PC-9 (cell line): ENCODE results near the gene SBSN. TPM values are rescaled to one million over a fixed set of nuclear protein-coding genes. Genes with fewer than 3 reads are reported as not detected.

Source experiments
- BruUV-seq: library from RNA; stranded (reverse); fragments of 400-500 nt; replicated peaks from 2 replicates; lab custom pipeline; 2021; lab: Mats Ljungman, UMichigan
- CTCF ChIA-PET: fragments of 300-600 bp; sonication (Branson Sonifier 250); formaldehyde crosslinking; loops from one replicate; lab custom pipeline; 2022; ENCODE audit warnings: antibody characterized with exemption; lab: Charles Lee
- POLR2A ChIA-PET: fragments of 300-600 bp; sonication (Branson Sonifier 250); formaldehyde crosslinking; loops from one replicate; lab custom pipeline; 2022; ENCODE audit warnings: antibody characterized with exemption; ENCODE audit not compliant: unreplicated experiment; lab: Charles Lee
- DNase-seq, 2 experiments: peaks; one replicate each; pipeline versions ENCODE4 v3.0.0 to v3.0.0-alpha.2; 2015 to 2022; ENCODE audit warnings: mixed read lengths in 1 of 2
- H2AFZ ChIP-seq: fragments of 200-600 bp; sonication (generic); 2 replicates; pipeline ENCODE4 v1.8.1; 2017; ENCODE audit warnings: antibody characterized with exemption
- H3F3A ChIP-seq: fragments of 200-600 bp; sonication (generic); 2 replicates; pipeline ENCODE4 v1.8.1; 2017; ENCODE audit warnings: antibody characterized with exemption, mild to moderate bottlenecking, low read depth; ENCODE audit not compliant: insufficient read depth
- H3K27ac ChIP-seq: fragments of 200-600 bp; sonication (generic); 2 replicates; pipeline ENCODE4 v1.6.1; 2016; ENCODE audit warnings: mixed run types
- H3K27me3 ChIP-seq: fragments of 200-600 bp; sonication (generic); 2 replicates; pipeline ENCODE4 v1.6.1; 2016; ENCODE audit warnings: low read depth, mixed run types; ENCODE audit not compliant: insufficient read depth
- H3K36me3 ChIP-seq: fragments of 200-600 bp; sonication (generic); 2 replicates; pipeline ENCODE4 v1.6.1; 2016; ENCODE audit warnings: low read depth, mixed run types
- H3K4me1 ChIP-seq: fragments of 200-600 bp; sonication (generic); replicated peaks from 2 replicates; pipeline ENCODE4 v1.6.1; 2016; ENCODE audit warnings: mixed run types; ENCODE audit not compliant: insufficient read depth
- H3K4me2 ChIP-seq: fragments of 200-600 bp; sonication (generic); 2 replicates; pipeline ENCODE4 v1.6.1; 2017; ENCODE audit warnings: mixed run types
- H3K4me3 ChIP-seq: fragments of 200-600 bp; sonication (generic); 2 replicates; pipeline ENCODE4 v1.6.1; 2016; ENCODE audit warnings: mixed run types
- H3K79me2 ChIP-seq: fragments of 200-600 bp; sonication (generic); 2 replicates; pipeline ENCODE4 v1.6.1; 2017; ENCODE audit warnings: low read depth, mixed run types
- H3K9me2 ChIP-seq: fragments of 200-600 bp; sonication (generic); 2 replicates; pipeline ENCODE4 v1.8.1; 2017; ENCODE audit warnings: mild to moderate bottlenecking; ENCODE audit not compliant: insufficient read depth
- H3K9me3 ChIP-seq: fragments of 200-600 bp; sonication (generic); 2 replicates; pipeline ENCODE4 v1.8.1; 2016; ENCODE audit warnings: low read depth; ENCODE audit not compliant: insufficient read depth
- H4K20me1 ChIP-seq: fragments of 200-600 bp; sonication (generic); 2 replicates; pipeline ENCODE4 v1.8.1; 2017; ENCODE audit not compliant: insufficient read depth
- CTCF ChIP-seq: fragments of 200-600 bp; sonication (generic); conservative IDR thresholded peaks from 2 replicates; pipeline ENCODE4 v1.6.1; 2017; ENCODE audit warnings: mixed run types, antibody characterized with exemption, mild to moderate bottlenecking, moderate library complexity
- EZH2 ChIP-seq: fragments of 200-600 bp; sonication (generic); IDR thresholded peaks from 2 replicates; pipeline ENCODE4 v1.8.0; 2017; ENCODE audit warnings: antibody characterized with exemption, low read depth
- intact Hi-C: fragments of 100-400 bp; cut with micrococcal nuclease; formaldehyde crosslinking; loops from one replicate; pipeline ENCODE4 v1.10.0; 2022; ENCODE audit not compliant: unreplicated experiment
- total RNA-seq: library from RNA; stranded (reverse); gene quantifications from 2 replicates; pipeline ENCODE4 v1.2.3, GENCODE V29; 2021

SBSN gene
- total RNA-seq, 1 experiment from 2014 or later: 0.76 TPM

DNA sequence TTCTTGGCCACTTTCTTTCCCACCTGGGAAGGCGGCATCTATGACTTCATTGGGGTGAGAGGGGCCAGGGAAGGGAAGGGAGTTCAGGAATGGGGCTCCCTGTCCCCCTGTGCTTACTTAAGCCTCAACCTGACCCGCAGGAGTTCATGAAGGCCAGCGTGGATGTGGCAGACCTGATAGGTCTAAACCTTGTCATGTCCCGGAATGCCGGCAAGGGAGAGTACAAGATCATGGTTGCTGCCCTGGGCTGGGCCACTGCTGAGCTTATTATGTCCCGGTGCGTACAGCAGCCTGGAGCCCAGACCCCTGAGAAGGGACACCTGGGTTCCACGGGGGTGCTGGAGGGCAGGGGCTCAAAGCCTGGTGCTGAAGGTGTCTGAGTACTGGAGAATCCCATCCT lies 18.4 kb upstream of the SBSN start:
- Histone ChIP-seq H3K27ac (no peak overlapping the region), H3K4me1 (peaks cover 14% of the 10 kb centered on the region), H3K4me2 (peak overlapping the region; percentile 98), H3K4me3 (peak overlapping the region; percentile 100), H3K9me3 (no peaks in the 10 kb centered on the region), H3K79me2 (peaks cover 42% of the 10 kb centered on the region), H3K27me3 (no peaks in the 10 kb centered on the region), H4K20me1 (no peaks in the 10 kb centered on the region; the same call in 1 of the 2 replicates), H3F3A (no peaks in the 10 kb centered on the region), H3K9me2 (no peaks in the 10 kb centered on the region), H3K36me3 (peaks cover 6% of the 10 kb centered on the region; the same call in 1 of the 2 replicates), H2AFZ (peak overlapping the region; percentile 99; the same call in 1 of the 2 replicates)
- no peak for TF ChIP-seq EZH2
- CTCF ChIA-PET: no interaction called here
- intact Hi-C loops: loop anchor here (5.0 kb wide), 2 partner anchors 96 to 386 kb away; partner anchors contain the start of gene ETV2
- POLR2A ChIA-PET: interaction anchor here (0.6 kb wide), 1 partner anchor 147 kb away, joined by 19 read pairs; no protein-coding TSS in a partner anchor
- DNase-seq: no peak
- BruUV-seq: no TSS peak

- H3K27me3 ChIP-seq: no peaks in the 10 kb centered on the region
- intact Hi-C loops: loop anchor here (1.0 to 5.0 kb wide), 4 partner anchors 36 to 386 kb away; partner anchors contain the start of gene ETV2
- no peaks in the 10 kb centered on the region for H3K9me2 ChIP-seq
- CTCF ChIA-PET: no interaction called here
- H3K4me1 ChIP-seq: peaks cover 14% of the 10 kb centered on the region
- peak; percentile 37 to 70 for DNase-seq
- peak overlapping the region; percentile 99 for H2AFZ ChIP-seq
- H3K27ac ChIP-seq: peak overlapping the region; percentile 59; the same call in 1 of the 2 replicates
- no peaks in the 10 kb centered on the region; the same call in 1 of the 2 replicates for H4K20me1 ChIP-seq
- peak overlapping the region; percentile 98 for H3K4me2 ChIP-seq
- POLR2A ChIA-PET: no interaction called here
- BruUV-seq: no TSS peak
- H3K9me3 ChIP-seq: no peaks in the 10 kb centered on the region
- H3K36me3 ChIP-seq: peaks cover 6% of the 10 kb centered on the region; the same call in 1 of the 2 replicates
- no peak for TF ChIP-seq CTCF
- TF ChIP-seq EZH2: no peak
- peak overlapping the region; percentile 100 for H3K4me3 ChIP-seq
- peaks cover 42% of the 10 kb centered on the region for H3K79me2 ChIP-seq
- no peaks in the 10 kb centered on the region for H3F3A ChIP-seq
Observed at GRCh38 chr19:35545855-35546381, 17.8 kb upstream of the SBSN start.

DNA sequence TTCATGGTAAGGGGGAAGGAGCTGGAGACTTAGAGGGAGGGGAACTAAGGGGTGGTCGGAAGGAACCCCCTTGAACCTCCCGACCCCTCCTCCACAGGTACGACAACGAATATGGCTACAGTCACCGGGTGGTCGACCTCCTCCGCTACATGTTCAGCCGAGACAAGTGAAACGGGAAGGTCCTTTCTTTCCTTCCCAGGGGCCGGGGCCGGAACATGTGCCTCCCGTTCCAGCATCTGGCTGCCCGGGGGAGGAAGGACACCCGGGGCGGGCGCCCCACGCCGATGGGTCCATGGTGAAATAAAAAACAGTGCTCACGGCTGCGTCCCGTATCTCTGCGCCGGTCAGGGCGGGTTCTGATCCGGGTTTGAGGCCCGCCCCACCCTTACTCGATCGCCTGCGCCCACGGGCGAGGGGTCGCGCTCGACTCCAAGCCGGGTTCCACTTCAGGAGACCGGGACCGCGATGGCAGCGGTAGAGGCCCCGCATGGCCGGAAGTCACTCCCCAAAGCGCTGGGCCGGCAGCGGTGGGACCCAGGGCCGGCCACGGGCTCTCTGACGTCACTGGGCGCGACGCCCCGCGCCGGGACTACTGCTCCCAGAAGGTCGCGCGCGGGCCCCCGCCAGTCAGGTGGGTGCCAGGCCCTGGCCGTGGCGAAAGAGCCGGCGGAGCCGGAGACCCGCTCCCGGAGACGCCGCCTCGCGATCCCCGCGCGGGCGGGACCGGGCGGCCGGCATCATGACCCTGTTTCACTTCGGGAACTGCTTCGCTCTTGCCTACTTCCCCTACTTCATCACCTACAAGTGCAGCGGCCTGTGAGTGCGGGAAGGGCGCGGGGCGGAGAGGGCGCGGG lies 17.1 kb upstream of the SBSN start, which contains the start of gene TMEM147:
TSS of gene TMEM147 (plus strand) at position 626 of the 854 bp plus-strand sequence. CDS start at position 740, 114 bp downstream.
- intact Hi-C loops: loop anchor here (1.0 to 5.0 kb wide), 4 partner anchors 35 to 387 kb away; partner anchors contain the start of gene ETV2
- no peaks in the 10 kb centered on the region for H3K9me3 ChIP-seq
- no peaks in the 10 kb centered on the region; the same call in 1 of the 2 replicates for H4K20me1 ChIP-seq
- peaks cover 14% of the 10 kb centered on the region for H3K4me1 ChIP-seq
- H3K4me3 ChIP-seq: peak within 1 kb of the TSS; percentile 100
- no peaks in the 10 kb centered on the region for H3K9me2 ChIP-seq
- TF ChIP-seq EZH2 (no peak), CTCF (no peak)
- ChIA-PET POLR2A (no interaction called here), CTCF (interaction anchor here (0.5 kb wide), 1 partner anchor 74 kb away, joined by 4 read pairs; no protein-coding TSS in a partner anchor)
- H3K79me2 ChIP-seq: peaks cover 42% of the 10 kb centered on the region
- H3K36me3 ChIP-seq: peaks cover 6% of the 10 kb centered on the region; the same call in 1 of the 2 replicates
- TSS peak; percentile 72 for BruUV-seq
- H3K4me2 ChIP-seq: peak within 1 kb of the TSS; percentile 98
- DNase-seq: peak; percentile 66 to 90
- peak within 1 kb of the TSS; percentile 99 for H2AFZ ChIP-seq
- peak within 1 kb of the TSS; percentile 59 for H3K27ac ChIP-seq
- no peaks in the 10 kb centered on the region for H3F3A ChIP-seq
- no peaks in the 10 kb centered on the region for H3K27me3 ChIP-seq
